ENCODE results near the gene CAMTA1.
"Not testable (repeated sequence)": the region's sequence is repeated elsewhere in the genome, so short reads cannot be mapped to it uniquely, and the experiment has no call there.

Gene CAMTA1

GRCh38 chr1:7677111-7677510, 891.9 kb downstream of the CAMTA1 start:
- no peak for TF ChIP-seq ZNF274 (IDR thresholded peaks at IDR 0.05; ENCODE audit: low read depth, low read length)

GRCh38 chr1:7677815-7678214, 892.6 kb downstream of the CAMTA1 start:
- TF ChIP-seq ZNF274 (IDR thresholded peaks at IDR 0.05; ENCODE audit: low read depth, low read length): no peak
- H3K4me3 ChIP-seq (ENCODE audit: low read length): no peak overlapping the region

More at GRCh38 chr1:7677111-7677510, 891.9 kb downstream of the CAMTA1 start:
- no peak overlapping the region for H3K4me3 ChIP-seq (ENCODE audit: low read length)

DNA sequence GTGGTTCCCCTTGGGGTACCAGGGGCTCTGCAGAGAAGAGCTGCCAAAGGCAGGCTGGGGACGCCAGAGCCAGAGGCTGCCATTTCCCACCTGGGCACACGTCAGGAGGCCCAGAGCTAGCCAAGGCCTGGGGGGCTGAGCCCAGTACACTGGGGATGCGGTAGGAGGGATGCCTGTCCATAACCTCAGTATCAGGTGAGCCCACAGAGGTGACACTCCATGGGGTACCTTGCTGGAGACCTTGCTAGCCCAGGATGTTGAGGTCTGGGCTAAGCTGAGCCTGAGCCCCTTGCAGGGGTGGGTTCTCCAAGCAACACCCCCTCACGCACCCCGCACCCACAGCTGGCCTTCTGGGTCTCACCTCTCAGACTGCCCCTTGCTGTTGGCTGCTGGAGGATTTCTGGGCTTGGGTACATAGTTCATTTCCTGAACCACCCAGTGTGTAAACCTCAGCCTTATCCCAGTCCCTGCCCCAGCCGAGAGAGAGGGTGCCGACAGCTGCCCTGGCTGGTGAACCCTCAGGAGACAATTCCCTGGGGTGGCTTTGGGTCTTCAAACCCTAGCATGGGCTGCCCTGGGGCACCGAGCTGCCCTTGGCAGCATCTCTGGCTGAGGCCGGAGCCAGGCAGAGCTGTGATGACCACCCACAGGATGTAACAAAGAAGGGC, 893.4 kb downstream of the CAMTA1 start:
- no peak overlapping the region for H3K4me3 ChIP-seq (ENCODE audit: low read length)
- no peak for TF ChIP-seq ZNF274 (IDR thresholded peaks at IDR 0.05; ENCODE audit: low read depth, low read length)

DNA sequence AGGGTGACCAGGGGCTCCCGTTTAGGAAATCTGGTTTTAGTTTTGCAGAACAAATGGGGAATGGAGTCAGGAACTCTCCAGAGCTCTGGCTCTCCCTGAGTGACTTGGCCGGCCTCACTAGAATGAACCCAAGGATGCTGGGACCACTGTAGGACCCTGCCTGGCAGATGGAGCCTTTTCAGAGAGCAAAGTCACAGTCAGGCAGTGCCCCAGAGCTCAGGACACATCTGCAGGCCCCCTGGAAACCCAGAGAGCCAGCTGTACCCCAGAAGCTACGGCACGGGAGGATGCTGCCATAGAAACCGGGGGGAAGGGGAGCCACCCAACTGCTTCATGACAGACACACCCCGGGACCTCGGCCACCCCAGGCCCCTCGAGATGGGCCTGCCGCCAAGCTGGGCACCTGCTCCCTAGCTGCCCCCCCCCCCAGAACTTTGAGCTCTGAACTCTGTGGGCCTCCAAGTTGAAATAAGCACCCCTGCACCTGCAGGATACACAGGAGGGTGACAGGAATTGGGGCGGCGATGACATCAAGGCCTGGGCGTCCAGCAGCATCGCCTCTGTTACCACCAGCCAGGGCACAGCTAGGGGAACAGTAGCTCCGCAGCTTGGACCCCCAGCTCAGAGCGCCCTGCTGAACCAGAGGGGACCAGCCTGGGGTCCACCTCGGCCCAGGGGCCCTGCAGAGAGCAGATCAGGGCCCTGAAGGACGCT, 894.1 kb downstream of the CAMTA1 start:
- no peak for TF ChIP-seq ZNF274 (IDR thresholded peaks at IDR 0.05; ENCODE audit: low read depth, low read length)
- H3K4me3 ChIP-seq (ENCODE audit: low read length): no peak overlapping the region

DNA sequence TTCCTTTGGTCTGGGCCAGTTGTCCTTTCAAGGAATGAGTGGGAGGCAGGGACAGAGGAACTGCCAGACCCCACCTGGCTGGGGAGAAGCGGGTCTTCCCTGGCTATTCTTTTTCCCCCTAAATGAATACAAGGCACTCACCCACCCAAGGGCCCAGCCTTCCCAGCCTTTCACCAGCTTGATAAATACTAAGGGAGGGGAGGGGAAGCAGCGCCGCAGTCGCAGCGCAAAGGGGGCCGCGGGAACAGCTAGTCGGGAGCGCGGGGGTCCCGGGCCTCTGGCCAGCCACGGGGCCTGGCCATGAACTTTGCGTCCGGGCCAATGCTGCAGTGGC, 894.6 kb downstream of the CAMTA1 start:
- H3K4me3 ChIP-seq (ENCODE audit: low read length): peak overlapping the region; percentile 43; the same call in 1 of the 2 replicates
- TF ChIP-seq ZNF274 (IDR thresholded peaks at IDR 0.05; ENCODE audit: low read depth, low read length): no peak

DNA sequence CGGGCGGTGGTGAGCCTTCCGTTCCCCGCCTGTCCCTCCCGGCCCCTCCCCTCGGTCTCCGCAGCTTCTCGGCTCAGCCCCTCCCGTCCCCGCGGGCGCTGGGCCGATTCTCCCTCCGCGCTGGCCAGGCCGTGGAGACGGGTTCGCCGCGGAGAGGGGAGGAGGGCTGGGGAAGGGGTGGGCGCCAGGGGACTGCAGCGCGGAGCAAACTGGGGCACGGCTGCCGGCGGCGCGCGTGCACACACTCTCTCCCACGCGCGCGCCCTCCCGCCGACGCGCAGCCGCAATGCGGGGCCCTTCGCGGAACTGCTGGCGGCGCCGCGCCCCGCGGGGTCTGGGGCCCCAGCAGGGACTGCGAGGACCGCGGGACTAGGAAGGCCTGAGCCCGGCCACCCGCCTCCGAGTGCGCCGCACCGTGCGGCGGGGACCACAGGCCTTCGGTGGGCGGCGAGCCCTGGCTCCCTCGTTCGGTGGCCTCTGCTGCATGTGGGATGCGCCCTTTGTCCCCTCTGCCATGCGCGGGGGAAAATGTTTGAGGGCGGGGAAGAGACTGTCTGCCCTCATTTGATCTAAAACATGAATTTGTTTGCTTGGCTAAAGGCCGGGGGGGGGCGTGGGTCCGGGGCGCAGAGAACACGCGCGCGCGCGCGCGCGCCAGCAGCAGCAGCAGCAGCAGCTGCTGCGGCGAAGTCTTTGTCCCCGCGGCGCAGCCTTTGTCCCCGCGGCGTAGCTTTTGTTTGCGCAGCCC, 895.1 kb downstream of the CAMTA1 start:
- H3K4me3 ChIP-seq (ENCODE audit: low read length): peak overlapping the region; percentile 43; the same call in 1 of the 2 replicates
- no peak for TF ChIP-seq ZNF274 (IDR thresholded peaks at IDR 0.05; ENCODE audit: low read depth, low read length)

DNA sequence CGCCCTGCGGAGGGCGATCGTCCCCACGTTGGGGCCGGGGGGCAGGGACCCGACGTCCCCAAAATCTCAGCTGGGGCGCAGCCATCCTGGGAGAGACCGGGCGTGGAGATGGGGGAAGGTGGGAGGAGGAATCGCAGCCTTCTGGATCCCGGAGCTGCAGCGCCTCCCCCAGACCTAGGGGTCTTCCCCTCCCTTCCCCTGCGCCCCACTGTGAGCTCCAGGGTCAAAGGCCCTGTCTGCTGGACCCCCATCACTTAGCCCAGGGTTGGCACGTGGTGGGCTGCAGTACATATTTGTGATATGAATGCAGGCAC, 895.7 kb downstream of the CAMTA1 start:
- H3K4me3 ChIP-seq (ENCODE audit: low read length): no peak overlapping the region
- TF ChIP-seq ZNF274 (IDR thresholded peaks at IDR 0.05; ENCODE audit: low read depth, low read length): no peak

DNA sequence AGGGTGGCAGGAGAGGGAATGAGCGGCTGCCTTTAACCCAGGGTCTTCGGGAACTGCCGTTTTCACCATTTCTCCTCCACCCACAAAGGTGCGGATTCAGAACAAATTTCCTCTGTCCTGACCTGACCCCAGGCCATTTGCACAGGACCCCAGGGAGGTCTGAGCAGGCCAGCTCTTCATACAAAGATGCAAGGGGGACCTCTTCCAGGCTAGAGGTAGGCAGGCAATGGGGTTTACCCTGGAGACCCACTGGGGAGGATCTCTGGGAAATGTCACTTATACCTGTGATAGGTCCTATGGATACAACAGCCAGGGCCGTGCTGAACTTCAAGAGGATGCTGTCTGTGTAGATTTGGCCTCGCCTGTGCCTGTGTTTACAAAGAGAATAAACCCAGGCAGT, 896.1 kb downstream of the CAMTA1 start:
- H3K4me3 ChIP-seq (ENCODE audit: low read length): no peak overlapping the region
- no peak for TF ChIP-seq ZNF274 (IDR thresholded peaks at IDR 0.05; ENCODE audit: low read depth, low read length)

- no peak for TF ChIP-seq ZNF274 (IDR thresholded peaks at IDR 0.05; ENCODE audit: low read depth, low read length)
- no peak overlapping the region for H3K4me3 ChIP-seq (ENCODE audit: low read length)
Measured at GRCh38 chr1:7683521-7683920, 898.3 kb downstream of the CAMTA1 start.

DNA sequence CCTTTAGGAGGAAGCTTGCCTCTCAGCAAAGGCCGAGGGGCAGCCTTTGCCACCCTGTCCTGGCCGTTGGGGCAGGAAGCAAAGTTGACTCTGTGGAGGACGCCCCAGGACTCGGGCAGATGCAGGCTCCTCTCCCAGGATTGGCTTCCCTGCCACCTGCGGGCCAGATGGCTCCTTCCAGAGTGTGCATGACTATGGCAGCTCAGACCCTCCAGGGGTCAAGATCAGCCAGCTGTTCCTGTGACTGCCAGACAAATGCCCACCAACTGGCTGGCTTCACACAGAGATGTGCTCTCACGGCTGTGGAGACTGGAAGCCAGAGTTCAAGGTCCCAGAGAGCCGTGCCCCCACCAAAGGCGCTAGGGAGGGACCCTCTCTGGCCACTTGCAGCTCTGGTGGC, 898.9 kb downstream of the CAMTA1 start:
- no peak overlapping the region for H3K4me3 ChIP-seq (ENCODE audit: low read length)

DNA sequence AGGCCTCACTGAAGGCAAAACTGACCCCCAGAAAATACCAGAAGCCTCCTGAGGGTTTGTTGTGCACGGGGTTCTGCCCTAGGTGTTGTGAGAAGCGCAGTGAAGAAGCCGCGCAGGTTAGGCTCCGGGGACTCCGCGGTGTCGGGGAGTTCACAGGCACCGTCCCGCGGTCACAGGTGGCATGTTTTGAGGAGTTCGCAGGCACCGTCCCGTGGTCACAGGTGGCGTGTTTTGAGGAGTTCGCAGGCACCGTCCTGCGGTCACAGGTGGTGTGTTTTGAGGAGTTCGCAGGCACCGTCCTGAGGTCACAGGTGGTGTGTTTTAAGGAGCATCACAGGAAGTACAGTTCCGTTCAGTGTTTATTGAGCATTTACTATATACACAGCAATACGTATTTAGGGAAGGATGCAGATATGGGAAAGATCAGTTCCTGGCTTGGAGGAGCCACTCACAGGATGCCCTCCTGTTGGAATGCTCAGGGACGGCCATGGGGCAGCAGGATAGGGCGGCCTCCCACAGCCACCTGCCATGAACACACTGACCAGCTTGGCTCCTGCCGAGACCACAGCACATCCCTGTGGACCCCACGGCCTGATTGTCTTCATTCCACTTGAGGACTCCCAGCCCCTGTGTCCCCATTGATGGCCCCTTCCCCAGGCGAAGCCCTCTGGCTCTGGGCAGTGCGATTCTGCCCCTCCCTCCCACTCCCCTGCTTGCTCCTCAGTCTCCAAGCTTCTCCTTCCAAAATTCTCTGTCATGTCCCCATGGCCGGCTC, 899.8 kb downstream of the CAMTA1 start:
- no peak overlapping the region for H3K4me3 ChIP-seq (ENCODE audit: low read length)
- no peak for TF ChIP-seq ZNF274 (IDR thresholded peaks at IDR 0.05; ENCODE audit: low read depth, low read length)

More for the DNA sequence above, 898.9 kb downstream of the CAMTA1 start:
- no peak for TF ChIP-seq ZNF274 (IDR thresholded peaks at IDR 0.05; ENCODE audit: low read depth, low read length)

DNA sequence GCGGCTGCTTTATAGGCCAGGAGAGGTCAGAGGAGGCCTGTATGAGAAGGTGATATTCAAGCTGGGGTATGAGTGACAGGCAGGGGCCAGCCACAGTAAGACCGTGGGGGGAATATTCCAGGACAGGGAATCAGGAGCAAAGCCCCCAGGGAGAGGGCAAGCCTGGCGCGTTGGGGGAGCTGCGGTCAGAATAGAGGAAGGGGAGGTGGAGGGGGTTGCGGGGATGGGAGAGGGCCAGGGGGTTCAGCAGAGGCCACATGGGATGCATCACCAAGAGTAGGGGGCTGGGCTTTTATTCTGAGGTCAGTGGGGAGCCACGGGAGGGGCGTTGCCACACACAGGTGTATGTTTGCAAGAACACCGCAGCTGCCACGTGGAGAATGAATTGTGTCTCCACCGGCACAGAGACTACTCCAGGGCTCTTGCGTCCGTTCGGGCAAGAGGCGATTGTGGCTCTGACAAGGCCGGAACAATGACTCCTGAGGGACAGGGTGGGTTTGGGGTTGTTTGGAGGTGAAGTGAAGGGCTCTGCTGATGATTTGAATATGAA, 901.1 kb downstream of the CAMTA1 start:
- no peak overlapping the region for H3K4me3 ChIP-seq (ENCODE audit: low read length)
- TF ChIP-seq ZNF274 (IDR thresholded peaks at IDR 0.05; ENCODE audit: low read depth, low read length): no peak

DNA sequence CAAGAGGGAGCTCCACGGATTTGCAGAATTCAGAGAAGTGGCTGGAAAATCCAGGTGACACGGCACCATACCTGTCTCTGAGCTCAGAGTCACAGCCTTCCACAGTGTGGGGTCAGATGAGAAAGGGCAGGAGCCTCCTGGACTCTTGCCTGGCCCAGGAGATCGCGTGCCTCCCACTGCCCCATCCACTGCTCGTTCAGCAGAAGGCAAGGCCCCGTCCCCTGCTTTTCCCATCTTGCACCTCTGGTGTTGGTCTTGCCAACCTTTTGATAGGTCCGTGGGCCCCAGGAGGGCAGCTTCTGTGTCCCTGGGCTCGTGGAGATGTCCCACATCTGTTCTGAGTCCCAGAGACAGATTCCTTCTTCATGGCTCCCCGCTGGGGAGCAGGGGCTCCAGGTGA, 902.2 kb downstream of the CAMTA1 start:
- no peak for TF ChIP-seq ZNF274 (IDR thresholded peaks at IDR 0.05; ENCODE audit: low read depth, low read length)
- H3K4me3 ChIP-seq (ENCODE audit: low read length): no peak overlapping the region

- no peak for TF ChIP-seq ZNF274 (IDR thresholded peaks at IDR 0.05; ENCODE audit: low read depth, low read length)
- H3K4me3 ChIP-seq (ENCODE audit: low read length): no peak overlapping the region
Measured at GRCh38 chr1:7688659-7689058, 903.4 kb downstream of the CAMTA1 start.

DNA sequence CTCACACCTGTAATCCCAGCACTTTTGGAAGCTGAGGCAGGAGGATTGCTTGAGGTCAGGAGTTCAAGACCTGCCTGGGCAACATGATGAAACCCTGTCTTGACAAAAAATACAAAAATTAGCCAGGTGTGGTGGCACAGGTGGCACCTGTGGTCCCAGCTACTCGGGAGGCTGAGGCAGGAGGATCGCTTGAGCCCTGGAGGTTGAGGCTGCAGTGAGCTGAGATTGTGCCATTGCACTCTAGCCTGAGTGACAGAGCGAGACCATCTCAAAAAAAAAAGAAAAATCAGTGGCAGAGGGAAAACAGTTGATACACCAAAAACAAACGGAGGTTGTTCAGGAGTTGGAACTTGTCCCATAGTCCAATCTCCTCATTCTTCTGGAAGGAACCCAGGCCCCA, 904.1 kb downstream of the CAMTA1 start:
- H3K4me3 ChIP-seq (ENCODE audit: low read length): not testable (repeated sequence)

Measured in GM08714 (cell line).